ENCODE measurements around the gene BBX. TPM values are rescaled to one million over a fixed set of nuclear protein-coding genes. Genes with fewer than 3 reads are reported as not detected.
A peak's percentile ranks its signal among the peaks of the same experiment; 100 is the strongest.

The BBX gene
- total RNA-seq, 5 donors from 2014 or later (not counting 1 experiment from before 2014, with no cell fraction given) = 67.7 to 89.8 (median 82.0) TPM

DNA sequence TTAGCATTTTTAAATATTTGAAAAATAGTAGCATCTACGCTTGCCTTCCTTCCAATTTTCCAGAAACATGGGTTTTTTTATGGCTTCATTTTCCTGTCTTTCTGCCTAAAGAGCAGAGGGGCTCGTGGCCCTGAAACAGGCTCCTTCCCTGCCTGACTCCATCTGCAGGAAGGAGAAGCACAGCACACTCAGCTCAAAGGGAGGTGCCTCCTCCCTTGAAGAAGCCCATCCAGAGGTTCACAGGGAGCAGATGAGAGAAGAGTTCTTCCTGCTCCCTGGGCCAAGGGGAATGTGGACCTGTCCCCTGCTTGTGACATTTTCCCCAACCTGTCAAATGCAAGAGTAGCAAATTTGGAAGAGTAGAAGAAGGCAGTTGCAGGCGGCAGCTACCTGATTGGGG is 55.8 kb downstream of the BBX start:
- WGBS (ENCODE audit: insufficient coverage) = 89% methylated on average over 2 of the region's 3 CpGs
- H3K27me3 ChIP-seq (replicated peaks in 1 of 2; ENCODE audit: control insufficient read depth in 2 of 2, extremely low read depth in 1 of 2, insufficient read depth in 2 of 2, low read length in 1 of 2) = no peaks in the 10 kb centered on the region
- ATAC-seq (replicated peaks in 1 of 4) = no peak
- no peaks in the 10 kb centered on the region for H3K9me3 ChIP-seq
- H3K4me3 ChIP-seq (ENCODE audit: control insufficient read depth in 1 of 2, extremely low read depth in 1 of 2, low read length in 1 of 2) = no peak overlapping the region
- CTCF ChIA-PET = interaction anchor here (0.6 to 0.9 kb wide), 6 partner anchors 11 to 345 kb away, joined by 3 to 8 read pairs (median 3); no protein-coding TSS in a partner anchor
- no peak for DNase-seq
- peaks cover 0 to 3% of the 10 kb centered on the region in 2 donors for H3K36me3 ChIP-seq (ENCODE audit: control insufficient read depth in 2 of 2, extremely low read depth in 1 of 2, insufficient read depth in 1 of 2, low read length in 1 of 2)
- POLR2A ChIA-PET = interaction anchor here in 1 of 2 donors (0.6 kb wide), 1 partner anchor 54 kb away, joined by 4 read pairs; no protein-coding TSS in a partner anchor
- Mint-ChIP-seq H3K9me3 (no peaks in the 10 kb centered on the region), H3K27me3 (no peaks in the 10 kb centered on the region), H3K4me1 (peaks cover 32 to 44% (median 33%) of the 10 kb centered on the region in 3 donors), H3K4me3 (no peak overlapping the region), H3K27ac (peak overlapping the region in 1 of 2 donors; percentile 24), H3K36me3 (peaks cover 6% of the 10 kb centered on the region)
- H3K4me1 ChIP-seq (ENCODE audit: control insufficient read depth in 1 of 2, extremely low read depth in 1 of 2, insufficient read depth in 2 of 2, low read length in 2 of 2) = peaks cover 0 to 7% of the 10 kb centered on the region in 2 experiments
- H3K27ac ChIP-seq (ENCODE audit: low read length) = no peak overlapping the region

DNA sequence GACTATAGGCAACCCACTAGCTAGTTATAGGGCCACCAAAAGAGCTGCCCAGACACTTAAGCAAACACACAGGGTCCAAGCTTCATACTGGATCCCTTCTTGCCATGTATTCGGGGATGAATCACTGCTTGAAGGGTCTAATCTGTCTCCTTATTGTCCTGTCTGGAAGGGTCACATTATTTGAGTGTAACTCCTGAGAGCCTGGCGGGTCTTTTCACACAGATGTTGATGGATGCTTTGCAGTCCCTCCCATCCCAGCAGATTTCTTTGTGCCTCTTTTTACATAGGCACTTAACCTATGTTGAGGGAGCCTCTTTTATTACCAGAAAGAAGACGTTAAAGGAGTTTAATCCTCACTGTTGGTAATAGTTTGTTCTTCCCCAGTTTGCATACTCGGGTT is 56.6 kb downstream of the BBX start:
- Mint-ChIP-seq H3K36me3 (peaks cover 6% of the 10 kb centered on the region), H3K9me3 (no peaks in the 10 kb centered on the region), H3K27me3 (no peaks in the 10 kb centered on the region), H3K4me3 (no peak overlapping the region), H3K4me1 (peaks cover 32 to 44% (median 33%) of the 10 kb centered on the region in 3 donors), H3K27ac (no peak overlapping the region)
- ATAC-seq (replicated peaks in 1 of 4) (no peak), DNase-seq (no peak)
- ChIA-PET POLR2A (interaction anchor here in 1 of 2 donors (0.6 kb wide), 1 partner anchor 468 kb away, joined by 5 read pairs; no protein-coding TSS in a partner anchor), CTCF (interaction anchor here (0.7 to 0.8 kb wide), 2 partner anchors 12 to 158 kb away, joined by 3 read pairs; no protein-coding TSS in a partner anchor)
- WGBS (ENCODE audit: insufficient coverage) = 80% methylated on average over 1 of the region's 4 CpGs
- no peak overlapping the region for H3K27ac ChIP-seq (ENCODE audit: low read length)
- H3K36me3 ChIP-seq (ENCODE audit: control insufficient read depth in 2 of 2, extremely low read depth in 1 of 2, insufficient read depth in 1 of 2, low read length in 1 of 2) = peaks cover 0 to 3% of the 10 kb centered on the region in 2 donors
- H3K27me3 ChIP-seq (replicated peaks in 1 of 2; ENCODE audit: control insufficient read depth in 2 of 2, extremely low read depth in 1 of 2, insufficient read depth in 2 of 2, low read length in 1 of 2) = no peaks in the 10 kb centered on the region
- H3K9me3 ChIP-seq = no peaks in the 10 kb centered on the region
- H3K4me1 ChIP-seq (ENCODE audit: control insufficient read depth in 1 of 2, extremely low read depth in 1 of 2, insufficient read depth in 2 of 2, low read length in 2 of 2) = peaks cover 0 to 7% of the 10 kb centered on the region in 2 experiments
- H3K4me3 ChIP-seq (ENCODE audit: control insufficient read depth in 1 of 2, extremely low read depth in 1 of 2, low read length in 1 of 2) = no peak overlapping the region

DNA sequence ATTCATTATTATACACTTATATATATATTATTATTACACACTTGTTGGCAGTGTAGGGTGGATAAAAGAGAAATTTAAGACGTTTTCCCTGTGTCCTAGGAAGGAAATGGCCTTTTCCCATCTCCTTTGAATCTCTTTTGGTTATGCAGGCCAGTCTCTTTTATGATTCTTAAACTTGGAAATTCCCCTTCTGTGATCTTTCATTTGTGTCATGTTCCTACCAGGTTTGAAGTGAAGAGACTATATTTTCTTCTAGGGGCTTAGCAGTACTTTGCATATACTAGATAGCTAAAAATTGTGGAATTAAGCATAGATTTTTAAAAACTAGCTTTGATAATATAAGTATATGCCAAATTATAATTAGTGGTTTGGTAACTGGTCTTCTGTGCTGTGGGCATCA is 58.5 kb downstream of the BBX start:
- ChIA-PET POLR2A (interaction anchor here in 1 of 2 donors (0.6 to 0.9 kb wide), 2 partner anchors 20 to 1736 kb away, joined by 4 read pairs; no protein-coding TSS in a partner anchor), CTCF (no interaction called here)
- DNase-seq (no peak), ATAC-seq (replicated peaks in 1 of 4) (no peak)
- Mint-ChIP-seq H3K4me1 (peaks cover 27 to 40% (median 28%) of the 10 kb centered on the region in 3 donors), H3K27ac (no peak overlapping the region), H3K27me3 (no peaks in the 10 kb centered on the region), H3K9me3 (no peaks in the 10 kb centered on the region), H3K36me3 (peaks cover 11% of the 10 kb centered on the region), H3K4me3 (no peak overlapping the region)
- Histone ChIP-seq H3K4me1 (ENCODE audit: control insufficient read depth in 1 of 2, extremely low read depth in 1 of 2, insufficient read depth in 2 of 2, low read length in 2 of 2) (peaks cover 0 to 7% of the 10 kb centered on the region in 2 experiments), H3K27me3 (replicated peaks in 1 of 2; ENCODE audit: control insufficient read depth in 2 of 2, extremely low read depth in 1 of 2, insufficient read depth in 2 of 2, low read length in 1 of 2) (no peaks in the 10 kb centered on the region), H3K9me3 (no peaks in the 10 kb centered on the region), H3K36me3 (ENCODE audit: control insufficient read depth in 2 of 2, extremely low read depth in 1 of 2, insufficient read depth in 1 of 2, low read length in 1 of 2) (peaks cover 0 to 6% of the 10 kb centered on the region in 2 donors), H3K4me3 (ENCODE audit: control insufficient read depth in 1 of 2, extremely low read depth in 1 of 2, low read length in 1 of 2) (no peak overlapping the region), H3K27ac (ENCODE audit: low read length) (no peak overlapping the region)
- no CpG with 5 or more reads among the region's 1 CpG for WGBS (ENCODE audit: insufficient coverage)

DNA sequence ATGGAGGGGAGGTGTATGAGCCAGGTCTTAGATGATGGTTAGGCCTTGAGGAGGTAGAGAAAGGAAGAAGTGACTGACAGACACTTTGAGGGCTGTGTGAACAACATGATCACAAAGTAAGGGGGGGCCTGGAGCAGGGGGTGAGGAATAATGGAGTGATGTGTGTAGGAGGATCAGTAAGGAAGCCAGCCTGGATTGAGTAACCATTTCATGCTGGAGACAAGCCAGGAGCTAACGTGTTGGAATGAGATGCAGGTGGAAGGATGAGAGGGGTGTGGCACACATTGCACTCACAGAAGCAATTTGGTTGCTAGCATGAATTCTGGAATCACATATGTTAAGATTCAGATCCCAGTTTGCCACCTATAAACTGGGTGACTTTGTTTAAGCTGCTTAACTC is 65.5 kb downstream of the BBX start:
- no peak overlapping the region for H3K27ac Mint-ChIP-seq
- no peaks in the 10 kb centered on the region for H3K27me3 Mint-ChIP-seq
- no peak overlapping the region for H3K4me3 Mint-ChIP-seq
- DNase-seq (no peak), ATAC-seq (replicated peaks in 1 of 4) (no peak)
- WGBS (ENCODE audit: insufficient coverage) = no CpG with 5 or more reads among the region's 1 CpG
- peaks cover 27 to 35% (median 29%) of the 10 kb centered on the region in 3 donors for H3K4me1 Mint-ChIP-seq
- Histone ChIP-seq H3K36me3 (ENCODE audit: control insufficient read depth in 2 of 2, extremely low read depth in 1 of 2, insufficient read depth in 1 of 2, low read length in 1 of 2) (peaks cover 0 to 2% of the 10 kb centered on the region in 2 donors), H3K27me3 (replicated peaks in 1 of 2; ENCODE audit: control insufficient read depth in 2 of 2, extremely low read depth in 1 of 2, insufficient read depth in 2 of 2, low read length in 1 of 2) (no peaks in the 10 kb centered on the region), H3K27ac (ENCODE audit: low read length) (no peak overlapping the region), H3K4me1 (ENCODE audit: control insufficient read depth in 1 of 2, extremely low read depth in 1 of 2, insufficient read depth in 2 of 2, low read length in 2 of 2) (no peaks in the 10 kb centered on the region), H3K4me3 (ENCODE audit: control insufficient read depth in 1 of 2, extremely low read depth in 1 of 2, low read length in 1 of 2) (no peak overlapping the region), H3K9me3 (no peaks in the 10 kb centered on the region)
- no peaks in the 10 kb centered on the region for H3K9me3 Mint-ChIP-seq
- ChIA-PET CTCF (no interaction called here), POLR2A (no interaction called here)
- peaks cover 16% of the 10 kb centered on the region for H3K36me3 Mint-ChIP-seq

DNA sequence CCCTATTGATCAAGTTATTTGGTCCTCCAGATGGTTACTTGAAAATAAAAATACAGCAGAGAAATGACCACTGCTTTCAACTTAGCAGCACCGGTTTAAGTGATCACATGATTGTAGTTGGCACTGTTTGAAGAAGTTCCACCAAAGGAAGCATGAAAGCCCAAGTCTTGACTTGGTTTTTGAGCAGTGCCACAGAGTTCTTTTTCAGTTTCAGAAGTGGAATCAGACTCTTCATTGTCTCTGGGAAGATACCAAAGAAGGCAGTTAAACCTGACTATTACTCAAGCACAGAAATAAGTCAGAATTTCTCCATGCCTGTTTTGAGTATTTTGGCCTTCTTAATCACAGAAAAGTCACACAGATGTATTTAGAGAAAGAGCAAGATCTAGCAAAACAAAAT is 66.7 kb downstream of the BBX start:
- DNase-seq = no peak
- CTCF ChIA-PET = no interaction called here
- Histone ChIP-seq H3K36me3 (ENCODE audit: control insufficient read depth in 2 of 2, extremely low read depth in 1 of 2, insufficient read depth in 1 of 2, low read length in 1 of 2) (peaks cover 0 to 2% of the 10 kb centered on the region in 2 donors), H3K4me3 (ENCODE audit: control insufficient read depth in 1 of 2, extremely low read depth in 1 of 2, low read length in 1 of 2) (no peak overlapping the region), H3K27me3 (replicated peaks in 1 of 2; ENCODE audit: control insufficient read depth in 2 of 2, extremely low read depth in 1 of 2, insufficient read depth in 2 of 2, low read length in 1 of 2) (no peaks in the 10 kb centered on the region), H3K27ac (ENCODE audit: low read length) (no peak overlapping the region), H3K9me3 (no peaks in the 10 kb centered on the region), H3K4me1 (ENCODE audit: control insufficient read depth in 1 of 2, extremely low read depth in 1 of 2, insufficient read depth in 2 of 2, low read length in 2 of 2) (no peaks in the 10 kb centered on the region)
- Mint-ChIP-seq H3K36me3 (peaks cover 16% of the 10 kb centered on the region), H3K4me1 (peaks cover 35 to 39% (median 37%) of the 10 kb centered on the region in 3 donors), H3K9me3 (no peaks in the 10 kb centered on the region), H3K27ac (no peak overlapping the region), H3K27me3 (no peaks in the 10 kb centered on the region), H3K4me3 (no peak overlapping the region)
- no peak for ATAC-seq (replicated peaks in 1 of 4)
- POLR2A ChIA-PET = interaction anchor here in 1 of 2 donors (0.6 kb wide), 1 partner anchor 203 kb away, joined by 4 read pairs; no protein-coding TSS in a partner anchor
- 17% methylated on average over 1 of the region's 1 CpG for WGBS (ENCODE audit: insufficient coverage)

DNA sequence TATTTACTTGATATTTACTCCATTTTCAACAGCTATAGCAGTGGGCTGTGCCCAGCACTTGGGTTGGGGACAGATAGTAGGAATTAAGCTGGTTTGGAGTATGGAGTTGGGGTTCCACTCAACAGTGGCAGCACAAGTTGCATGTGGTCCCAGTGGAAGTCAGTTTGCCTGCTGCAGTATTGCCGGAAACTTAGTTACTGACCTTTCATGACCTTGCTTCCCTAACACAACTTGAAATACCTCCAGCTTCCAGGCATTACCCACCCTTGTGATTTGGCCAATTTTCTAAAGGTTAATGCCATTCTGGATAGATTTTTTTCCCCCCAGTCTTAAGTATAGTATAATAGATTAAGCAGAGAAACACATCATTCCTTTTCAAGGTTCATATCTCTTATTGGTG is 68.0 kb downstream of the BBX start:
- ATAC-seq (replicated peaks in 1 of 4) = no peak
- no peak overlapping the region for H3K27ac Mint-ChIP-seq
- Histone ChIP-seq H3K27ac (ENCODE audit: low read length) (no peak overlapping the region), H3K36me3 (ENCODE audit: control insufficient read depth in 2 of 2, extremely low read depth in 1 of 2, insufficient read depth in 1 of 2, low read length in 1 of 2) (no peaks in the 10 kb centered on the region), H3K4me3 (ENCODE audit: control insufficient read depth in 1 of 2, extremely low read depth in 1 of 2, low read length in 1 of 2) (no peak overlapping the region), H3K27me3 (replicated peaks in 1 of 2; ENCODE audit: control insufficient read depth in 2 of 2, extremely low read depth in 1 of 2, insufficient read depth in 2 of 2, low read length in 1 of 2) (no peaks in the 10 kb centered on the region), H3K9me3 (no peaks in the 10 kb centered on the region), H3K4me1 (ENCODE audit: control insufficient read depth in 1 of 2, extremely low read depth in 1 of 2, insufficient read depth in 2 of 2, low read length in 2 of 2) (no peaks in the 10 kb centered on the region)
- DNase-seq = no peak
- peaks cover 44 to 50% (median 48%) of the 10 kb centered on the region in 3 donors for H3K4me1 Mint-ChIP-seq
- CTCF ChIA-PET = interaction anchor here in 1 of 2 donors (0.5 to 0.6 kb wide), 2 partner anchors 10 to 1292 kb away, joined by 3 read pairs; no protein-coding TSS in a partner anchor
- no peaks in the 10 kb centered on the region for H3K27me3 Mint-ChIP-seq
- no peaks in the 10 kb centered on the region for H3K9me3 Mint-ChIP-seq
- POLR2A ChIA-PET = interaction anchor here in 1 of 2 donors (0.7 kb wide), 1 partner anchor 51 kb away, joined by 5 read pairs; no protein-coding TSS in a partner anchor
- no peak overlapping the region for H3K4me3 Mint-ChIP-seq
- WGBS (ENCODE audit: insufficient coverage) = 100% methylated on average over 1 of the region's 1 CpG
- peaks cover 11% of the 10 kb centered on the region for H3K36me3 Mint-ChIP-seq

Data from T-cell (primary cell).